PFSK-1 (cell line): Measurements from ENCODE around the gene RBM26.

Source experiments
- FOXP2 ChIP-seq: optimal IDR thresholded peaks from 2 replicates; pipeline ENCODE3; 2011; ENCODE audit warnings: borderline replicate concordance, control low read depth, inconsistent platforms; ENCODE audit not compliant: insufficient read depth; ENCODE audit errors: extremely low read length, extremely low read depth
- POLR2AphosphoS5 ChIP-seq: IDR thresholded peaks from 2 replicates; pipeline ENCODE4 v1.6.1; 2012; ENCODE audit warnings: low read depth, mild to moderate bottlenecking, control low read depth, low read length, moderate library complexity
- SIN3A ChIP-seq: IDR thresholded peaks from 2 replicates; pipeline ENCODE4 v1.6.1; 2012; ENCODE audit warnings: mild to moderate bottlenecking, low read length, moderate library complexity, borderline replicate concordance; ENCODE audit not compliant: insufficient read depth
- TAF1 ChIP-seq: IDR thresholded peaks from 2 replicates; pipeline ENCODE4 v1.6.1; 2012; ENCODE audit warnings: low read length, control low read depth, borderline replicate concordance; ENCODE audit not compliant: insufficient read depth
- TF ChIP-seq, protein P1 (sequence below), 2 experiments: IDR thresholded peaks; 2 replicates each; pipeline versions ENCODE4 v1.6.1 to v1.8.0; 2011 to 2012; ENCODE audit warnings: low read depth in 2 of 2, low read length in 2 of 2, control low read depth in 1 of 2, inconsistent platforms in 1 of 2, mild to moderate bottlenecking in 1 of 2, moderate library complexity in 1 of 2; ENCODE audit not compliant: insufficient read depth in 1 of 2

Gene RBM26

DNA sequence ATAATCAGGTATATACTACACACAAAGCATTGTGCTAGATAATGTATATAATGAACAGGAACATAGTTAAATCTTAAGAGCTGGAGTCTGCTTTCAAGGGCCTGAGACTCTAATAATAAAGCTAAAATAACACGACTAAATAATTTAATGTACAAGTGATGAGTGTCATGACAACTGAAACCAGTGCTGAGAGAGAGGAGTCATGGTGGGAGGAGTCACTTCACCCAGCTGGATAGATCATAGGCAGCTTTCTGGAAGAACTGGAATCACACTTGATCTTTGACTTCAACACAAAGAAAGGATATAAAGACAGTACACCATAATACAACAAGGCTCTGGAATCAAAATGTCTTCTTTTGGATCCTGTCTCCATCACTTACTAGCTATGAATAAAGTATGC, 7.1 kb downstream of the RBM26 start:
- TF ChIP-seq, protein P1, sequence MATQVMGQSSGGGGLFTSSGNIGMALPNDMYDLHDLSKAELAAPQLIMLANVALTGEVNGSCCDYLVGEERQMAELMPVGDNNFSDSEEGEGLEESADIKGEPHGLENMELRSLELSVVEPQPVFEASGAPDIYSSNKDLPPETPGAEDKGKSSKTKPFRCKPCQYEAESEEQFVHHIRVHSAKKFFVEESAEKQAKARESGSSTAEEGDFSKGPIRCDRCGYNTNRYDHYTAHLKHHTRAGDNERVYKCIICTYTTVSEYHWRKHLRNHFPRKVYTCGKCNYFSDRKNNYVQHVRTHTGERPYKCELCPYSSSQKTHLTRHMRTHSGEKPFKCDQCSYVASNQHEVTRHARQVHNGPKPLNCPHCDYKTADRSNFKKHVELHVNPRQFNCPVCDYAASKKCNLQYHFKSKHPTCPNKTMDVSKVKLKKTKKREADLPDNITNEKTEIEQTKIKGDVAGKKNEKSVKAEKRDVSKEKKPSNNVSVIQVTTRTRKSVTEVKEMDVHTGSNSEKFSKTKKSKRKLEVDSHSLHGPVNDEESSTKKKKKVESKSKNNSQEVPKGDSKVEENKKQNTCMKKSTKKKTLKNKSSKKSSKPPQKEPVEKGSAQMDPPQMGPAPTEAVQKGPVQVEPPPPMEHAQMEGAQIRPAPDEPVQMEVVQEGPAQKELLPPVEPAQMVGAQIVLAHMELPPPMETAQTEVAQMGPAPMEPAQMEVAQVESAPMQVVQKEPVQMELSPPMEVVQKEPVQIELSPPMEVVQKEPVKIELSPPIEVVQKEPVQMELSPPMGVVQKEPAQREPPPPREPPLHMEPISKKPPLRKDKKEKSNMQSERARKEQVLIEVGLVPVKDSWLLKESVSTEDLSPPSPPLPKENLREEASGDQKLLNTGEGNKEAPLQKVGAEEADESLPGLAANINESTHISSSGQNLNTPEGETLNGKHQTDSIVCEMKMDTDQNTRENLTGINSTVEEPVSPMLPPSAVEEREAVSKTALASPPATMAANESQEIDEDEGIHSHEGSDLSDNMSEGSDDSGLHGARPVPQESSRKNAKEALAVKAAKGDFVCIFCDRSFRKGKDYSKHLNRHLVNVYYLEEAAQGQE (IDR thresholded peaks at IDR 0.05; ENCODE audit: insufficient read depth in 1 of 2, low read depth in 2 of 2, low read length in 2 of 2): no peak
- no peak for TF ChIP-seq POLR2AphosphoS5
- TF ChIP-seq FOXP2: no peak
- no peak for TF ChIP-seq SIN3A
- TF ChIP-seq TAF1: no peak

DNA sequence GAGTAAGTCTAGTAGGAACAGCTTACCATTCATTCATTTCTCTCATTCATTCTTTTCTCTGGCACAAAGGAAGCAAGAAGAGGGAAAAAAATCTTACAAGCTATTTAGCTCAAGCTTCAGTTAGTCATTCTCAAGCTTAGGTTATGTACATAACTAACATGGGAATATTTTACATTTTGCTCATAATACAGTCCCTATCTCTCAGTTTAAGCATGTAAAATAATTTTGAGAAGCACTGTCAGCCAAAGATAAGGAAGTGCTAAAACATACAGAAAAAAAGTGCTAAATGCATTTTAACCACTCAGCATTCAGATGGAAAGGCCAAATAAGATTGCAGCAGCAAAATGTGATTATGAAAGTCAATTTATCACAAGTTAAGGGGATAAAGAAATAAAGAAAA, 7.9 kb downstream of the RBM26 start:
- TF ChIP-seq FOXP2: no peak
- no peak for TF ChIP-seq SIN3A
- TF ChIP-seq, protein P1 (IDR thresholded peaks at IDR 0.05; ENCODE audit: insufficient read depth in 1 of 2, low read depth in 2 of 2, low read length in 2 of 2): no peak
- TF ChIP-seq POLR2AphosphoS5: no peak
- no peak for TF ChIP-seq TAF1

DNA sequence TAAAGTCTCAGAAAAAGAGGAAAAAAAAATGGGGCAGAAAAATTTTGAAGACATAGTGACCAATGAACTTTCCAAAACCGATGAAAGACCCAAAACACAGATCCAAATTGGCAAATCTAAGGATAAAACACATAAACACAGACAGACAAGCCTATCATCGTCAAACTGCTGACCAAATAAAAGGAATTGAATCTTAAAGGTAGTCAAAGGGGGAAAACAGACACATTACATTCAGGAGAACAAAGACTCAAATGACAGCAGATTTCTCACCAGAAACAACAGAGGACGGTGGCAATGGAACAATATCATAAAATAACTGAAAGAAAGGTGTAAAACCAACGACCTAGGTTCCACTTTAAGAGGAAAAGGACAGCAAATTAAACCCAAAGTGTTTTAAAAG, 10.2 kb downstream of the RBM26 start:
- TF ChIP-seq FOXP2 (no peak), SIN3A (no peak), POLR2AphosphoS5 (no peak), TAF1 (no peak)
- TF ChIP-seq, protein P1 (IDR thresholded peaks at IDR 0.05; ENCODE audit: insufficient read depth in 1 of 2, low read depth in 2 of 2, low read length in 2 of 2): no peak

DNA sequence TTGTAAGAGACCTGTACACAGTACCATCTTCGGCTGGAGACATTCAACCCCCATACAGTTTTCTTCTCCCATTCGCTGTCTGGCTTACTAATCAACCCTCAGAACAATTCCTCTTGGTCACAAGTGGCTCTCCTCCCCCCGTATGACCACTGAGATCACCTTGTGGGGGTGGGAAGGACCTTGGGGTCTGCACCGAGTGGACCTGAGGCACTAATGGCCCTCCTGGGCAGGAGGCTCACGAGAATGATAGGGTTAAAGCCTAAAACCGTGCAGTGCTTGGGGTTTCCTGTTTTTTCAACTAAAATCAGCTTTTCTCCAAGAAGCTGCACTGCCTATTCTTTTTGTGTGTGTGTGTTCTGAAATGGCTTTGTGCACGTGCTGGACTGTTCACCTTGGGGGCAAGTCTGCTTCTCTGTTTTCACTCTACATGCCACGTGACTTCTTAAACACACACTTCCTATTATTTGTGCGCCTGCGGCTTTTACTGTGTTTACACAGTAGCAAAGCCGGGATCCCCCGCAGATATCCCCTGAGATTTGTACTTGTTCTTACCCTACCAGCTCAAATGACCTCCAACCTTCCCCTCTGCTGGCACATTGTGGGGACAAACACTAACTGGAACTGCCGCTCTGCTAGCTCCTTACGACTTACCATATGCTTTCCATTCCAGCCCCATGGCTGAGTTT, 12.3 kb downstream of the RBM26 start:
- TF ChIP-seq FOXP2 (no peak), TAF1 (no peak), SIN3A (peak; percentile 55; the same call in 1 of the 2 replicates), POLR2AphosphoS5 (no peak)
- TF ChIP-seq, protein P1 (IDR thresholded peaks at IDR 0.05; ENCODE audit: insufficient read depth in 1 of 2, low read depth in 2 of 2, low read length in 2 of 2): no peak
